BLaER1 (cell line): ENCODE measurements around the gene C1QTNF7.

Experiments used
- H3K27ac ChIP-seq: shearing (Covaris generic); formaldehyde crosslinking; 2 replicates; pipeline ENCODE4 v1.8.1; 2022
- H3K27me3 ChIP-seq: shearing (Covaris generic); formaldehyde crosslinking; 2 replicates; pipeline ENCODE4 v1.8.1; 2022
- H3K36me3 ChIP-seq: shearing (Covaris generic); formaldehyde crosslinking; 2 replicates; pipeline ENCODE4 v1.8.1; 2022
- H3K4me1 ChIP-seq: shearing (Covaris generic); formaldehyde crosslinking; 2 replicates; pipeline ENCODE4 v1.8.1; 2022
- H3K4me2 ChIP-seq: shearing (Covaris generic); formaldehyde crosslinking; 2 replicates; pipeline ENCODE4 v1.8.1; 2022
- H3K4me3 ChIP-seq: shearing (Covaris generic); formaldehyde crosslinking; 2 replicates; pipeline ENCODE4 v1.8.1; 2022
- H3K9ac ChIP-seq: shearing (Covaris generic); formaldehyde crosslinking; 2 replicates; pipeline ENCODE4 v1.8.1; 2022
- H3K9me3 ChIP-seq: shearing (Covaris generic); formaldehyde crosslinking; 2 replicates; pipeline ENCODE4 v1.8.1; 2022
- H4K20me1 ChIP-seq: shearing (Covaris generic); formaldehyde crosslinking; 2 replicates; pipeline ENCODE4 v1.8.1; 2022
- Cebpa-rat ChIP-seq: shearing (Covaris generic); IDR thresholded peaks from 2 replicates; pipeline ENCODE4 v1.8.1; 2022

C1QTNF7 gene

DNA sequence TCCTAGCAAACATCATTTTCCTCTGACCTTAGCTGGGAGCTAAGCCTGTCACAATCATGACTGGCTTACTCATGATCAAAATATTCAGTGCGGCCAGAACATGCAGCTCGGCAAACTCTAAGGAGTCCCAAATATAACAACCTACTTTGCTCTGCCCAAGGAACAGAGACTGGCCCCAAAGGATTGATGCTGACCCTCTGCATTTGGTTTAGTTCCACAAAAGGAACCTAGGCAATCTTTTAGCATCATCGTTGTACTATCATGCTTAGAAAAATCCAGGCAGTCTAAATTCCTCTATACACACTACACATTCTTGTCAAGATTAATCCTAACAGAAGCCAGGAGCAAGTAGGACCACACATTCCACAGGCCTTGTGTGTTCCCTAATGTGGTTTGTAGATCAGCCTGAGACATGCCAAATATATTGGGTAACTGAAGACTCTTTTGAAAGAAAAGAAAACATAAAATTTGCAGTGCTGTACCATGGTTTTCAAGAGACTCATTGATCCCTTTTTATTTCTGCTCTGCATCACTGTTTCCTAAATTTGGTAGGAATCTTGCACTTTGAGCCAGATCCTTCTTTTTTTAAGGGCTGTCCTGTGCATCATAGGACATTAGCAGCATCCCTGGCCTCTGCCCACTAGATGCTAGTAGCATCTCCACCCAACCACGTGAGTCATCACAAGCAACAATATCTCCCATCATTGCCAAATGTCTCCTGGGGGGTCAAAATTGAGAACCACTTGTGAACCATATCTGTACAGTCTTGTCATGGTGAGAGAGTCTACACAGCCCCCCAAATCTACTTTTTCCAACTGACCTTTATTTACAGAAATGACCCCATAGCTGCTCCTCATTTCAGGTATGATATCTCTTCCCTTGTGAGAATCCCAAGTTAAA is 24.3 kb downstream of the C1QTNF7 start:
- Histone ChIP-seq H4K20me1 (no peaks in the 10 kb centered on the region), H3K4me3 (no peak overlapping the region), H3K9ac (no peak overlapping the region), H3K4me1 (peaks cover 7% of the 10 kb centered on the region), H3K27me3 (no peaks in the 10 kb centered on the region), H3K27ac (no peak overlapping the region), H3K36me3 (no peaks in the 10 kb centered on the region), H3K4me2 (no peak overlapping the region), H3K9me3 (no peaks in the 10 kb centered on the region)
- TF ChIP-seq Cebpa-rat, result no peak

DNA sequence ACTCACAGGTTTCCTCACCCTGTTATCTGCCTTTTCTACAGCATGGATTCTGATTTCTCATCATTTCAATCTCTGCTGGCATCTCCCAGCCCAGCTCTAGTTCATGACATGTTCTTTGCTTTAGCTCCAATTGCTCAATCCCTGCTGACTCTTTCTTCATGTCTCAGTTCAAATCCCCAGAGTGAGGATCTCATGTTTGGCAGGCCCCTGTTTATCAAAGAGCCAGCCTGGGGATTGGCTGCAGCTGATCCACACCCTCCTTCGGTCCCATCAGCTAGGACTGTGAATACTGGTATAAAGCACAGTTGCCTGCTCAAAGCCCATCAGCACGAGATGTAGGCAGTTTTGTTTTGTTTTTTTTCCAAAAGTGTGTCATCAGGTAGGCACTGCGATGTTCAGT is 27.5 kb downstream of the C1QTNF7 start:
- Histone ChIP-seq H3K4me1 (peaks cover 12% of the 10 kb centered on the region), H4K20me1 (no peaks in the 10 kb centered on the region), H3K27ac (no peak overlapping the region), H3K9me3 (no peaks in the 10 kb centered on the region), H3K27me3 (no peaks in the 10 kb centered on the region), H3K4me2 (no peak overlapping the region), H3K36me3 (no peaks in the 10 kb centered on the region), H3K9ac (no peak overlapping the region), H3K4me3 (no peak overlapping the region)
- no peak for TF ChIP-seq Cebpa-rat

GRCh38 chr4:15457406-15458201 is 29.8 kb downstream of the C1QTNF7 start:
- Histone ChIP-seq H3K9me3 (no peaks in the 10 kb centered on the region), H3K4me2 (peak overlapping the region; percentile 45), H3K27me3 (no peaks in the 10 kb centered on the region), H3K4me3 (no peak overlapping the region), H3K4me1 (peaks cover 12% of the 10 kb centered on the region), H3K36me3 (no peaks in the 10 kb centered on the region), H3K9ac (no peak overlapping the region), H4K20me1 (no peaks in the 10 kb centered on the region), H3K27ac (no peak overlapping the region)
- TF ChIP-seq Cebpa-rat, result no peak

DNA sequence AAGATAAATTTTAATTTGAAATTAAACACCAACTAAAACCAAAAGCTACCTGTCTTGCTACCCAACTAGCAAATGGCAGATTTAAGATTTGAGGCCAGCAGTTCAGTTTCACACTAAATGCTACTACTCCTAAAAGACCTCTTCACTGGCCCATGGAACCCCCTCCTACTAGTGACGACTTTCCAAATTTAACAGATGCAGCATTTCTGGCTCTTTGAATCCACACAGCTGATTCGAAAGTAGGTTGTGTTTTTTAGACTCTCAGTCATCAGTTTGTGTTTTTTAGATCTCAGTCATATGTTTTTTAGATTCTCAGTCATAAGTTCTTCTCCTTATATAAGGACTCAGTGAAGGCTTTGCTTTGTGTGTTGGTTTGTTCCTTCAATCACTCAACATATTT is 30.8 kb downstream of the C1QTNF7 start:
- Histone ChIP-seq H4K20me1 (no peaks in the 10 kb centered on the region), H3K36me3 (no peaks in the 10 kb centered on the region), H3K4me3 (no peak overlapping the region), H3K4me1 (peaks cover 12% of the 10 kb centered on the region), H3K4me2 (no peak overlapping the region), H3K27ac (no peak overlapping the region), H3K9me3 (no peaks in the 10 kb centered on the region), H3K9ac (no peak overlapping the region), H3K27me3 (no peaks in the 10 kb centered on the region)
- no peak for TF ChIP-seq Cebpa-rat

DNA sequence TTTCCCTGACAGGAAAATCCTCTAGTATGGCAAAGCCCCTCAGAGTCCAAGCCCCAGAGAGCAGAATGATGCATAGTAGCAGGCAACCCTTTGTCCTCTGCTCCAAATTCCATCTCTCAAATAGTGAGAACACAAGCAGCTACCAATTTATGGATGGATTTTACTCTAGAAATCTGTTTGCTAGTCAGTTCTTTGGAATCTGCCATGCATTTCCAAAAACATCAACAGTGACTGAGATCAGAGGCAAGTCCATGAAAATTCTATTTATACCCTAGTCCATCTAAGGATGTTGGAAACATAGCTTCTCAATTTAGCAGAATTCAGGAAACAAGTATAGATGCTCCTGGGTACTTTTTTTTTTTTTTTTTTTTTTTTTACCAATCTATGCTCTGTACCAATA is 31.9 kb downstream of the C1QTNF7 start:
- Histone ChIP-seq H3K4me2 (no peak overlapping the region), H3K9ac (no peak overlapping the region), H3K4me3 (no peak overlapping the region), H3K9me3 (no peaks in the 10 kb centered on the region), H3K27me3 (no peaks in the 10 kb centered on the region), H4K20me1 (no peaks in the 10 kb centered on the region), H3K27ac (no peak overlapping the region), H3K4me1 (peaks cover 12% of the 10 kb centered on the region), H3K36me3 (no peaks in the 10 kb centered on the region)
- no peak for TF ChIP-seq Cebpa-rat

GRCh38 chr4:15466596-15466995 is 38.8 kb downstream of the C1QTNF7 start:
- Histone ChIP-seq H3K4me3 (no peak overlapping the region), H3K4me1 (peaks cover 10% of the 10 kb centered on the region), H3K27me3 (no peaks in the 10 kb centered on the region), H3K36me3 (no peaks in the 10 kb centered on the region), H3K27ac (no peak overlapping the region), H3K9me3 (no peaks in the 10 kb centered on the region), H3K4me2 (no peak overlapping the region), H3K9ac (no peak overlapping the region), H4K20me1 (no peaks in the 10 kb centered on the region)
- no peak for TF ChIP-seq Cebpa-rat

- Histone ChIP-seq H3K4me2 (peak within 1 kb of the TSS; percentile 51), H4K20me1 (no peaks in the 10 kb centered on the region), H3K27me3 (no peaks in the 10 kb centered on the region), H3K4me3 (no peak within 1 kb of the TSS), H3K36me3 (no peaks in the 10 kb centered on the region), H3K4me1 (peaks cover 10% of the 10 kb centered on the region), H3K9me3 (no peaks in the 10 kb centered on the region), H3K27ac (no peak within 1 kb of the TSS), H3K9ac (no peak within 1 kb of the TSS)
- TF ChIP-seq Cebpa-rat, result no peak
These were observed 41.7 kb downstream of the C1QTNF7 start, which contains the start of gene CC2D2A for GRCh38 chr4:15469402-15470127. CC2D2A (plus strand) TSS chr4:15469882; CDS start chr4:15475933, 6,051 bp downstream.

GRCh38 chr4:15470128-15470475 is 42.3 kb downstream of the C1QTNF7 start:
- Histone ChIP-seq H3K36me3 (no peaks in the 10 kb centered on the region), H3K4me2 (peak overlapping the region; percentile 51), H3K4me3 (no peak overlapping the region), H3K4me1 (peaks cover 10% of the 10 kb centered on the region), H3K27me3 (no peaks in the 10 kb centered on the region), H4K20me1 (no peaks in the 10 kb centered on the region), H3K9ac (no peak overlapping the region), H3K27ac (no peak overlapping the region), H3K9me3 (no peaks in the 10 kb centered on the region)
- TF ChIP-seq Cebpa-rat, result no peak

DNA sequence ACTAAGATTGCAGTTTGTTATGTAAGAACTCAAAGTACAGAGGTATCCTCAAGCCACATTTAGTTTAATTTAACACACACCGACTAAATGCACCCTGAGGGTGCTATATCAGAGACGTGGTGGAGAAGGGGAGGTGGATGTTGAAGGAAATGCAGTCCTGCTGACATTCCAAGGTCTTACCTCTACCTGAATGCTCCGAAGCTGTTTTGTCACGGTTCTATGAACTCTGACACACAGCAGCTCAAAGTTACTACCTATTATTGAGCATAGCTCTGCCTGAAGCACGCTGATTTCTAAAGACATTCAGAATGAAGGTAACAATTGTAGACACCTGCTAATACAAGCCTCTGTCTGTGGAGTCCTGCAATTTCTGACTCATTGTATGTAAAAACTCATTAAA is 48.6 kb downstream of the C1QTNF7 start:
- H3K4me2 ChIP-seq, result no peak overlapping the region
- H3K27ac ChIP-seq, result no peak overlapping the region
- no peaks in the 10 kb centered on the region for H3K27me3 ChIP-seq
- TF ChIP-seq Cebpa-rat, result no peak
- no peak overlapping the region for H3K9ac ChIP-seq
- H3K36me3 ChIP-seq, result no peaks in the 10 kb centered on the region
- no peaks in the 10 kb centered on the region for H3K9me3 ChIP-seq
- H4K20me1 ChIP-seq, result no peaks in the 10 kb centered on the region
- no peaks in the 10 kb centered on the region for H3K4me1 ChIP-seq
- no peak overlapping the region for H3K4me3 ChIP-seq

GRCh38 chr4:15478724-15479088 is 50.9 kb downstream of the C1QTNF7 start:
- no peaks in the 10 kb centered on the region for H3K4me1 ChIP-seq
- no peaks in the 10 kb centered on the region for H3K9me3 ChIP-seq
- no peak for TF ChIP-seq Cebpa-rat
- H3K27ac ChIP-seq, result no peak overlapping the region
- no peak overlapping the region for H3K9ac ChIP-seq
- H4K20me1 ChIP-seq, result no peaks in the 10 kb centered on the region
- no peak overlapping the region for H3K4me2 ChIP-seq
- no peak overlapping the region for H3K4me3 ChIP-seq
- H3K27me3 ChIP-seq, result no peaks in the 10 kb centered on the region
- H3K36me3 ChIP-seq, result no peaks in the 10 kb centered on the region
